Endodermal cell (in vitro differentiated cells): Measurements from ENCODE around the gene APOH. TPM values are rescaled to one million over a fixed set of nuclear protein-coding genes. Genes with fewer than 3 reads are reported as not detected.

Experiments used
- DNase-seq: peaks from one replicate; pipeline ENCODE4 v3.0.0-alpha.2; 2017
- H3K27ac ChIP-seq: 2 replicates; pipeline ENCODE4 v1.5.1; 2013; ENCODE audit warnings: mild to moderate bottlenecking, low read depth, low read length, moderate library complexity
- H3K27me3 ChIP-seq: 2 replicates; pipeline ENCODE4 v1.6.1; 2013; ENCODE audit warnings: mild to moderate bottlenecking, low read length, moderate library complexity; ENCODE audit not compliant: insufficient read depth, control insufficient read depth, poor library complexity, severe bottlenecking
- H3K36me3 ChIP-seq: 2 replicates; pipeline ENCODE4 v1.7.0; 2013; ENCODE audit warnings: mild to moderate bottlenecking, low read length, moderate library complexity; ENCODE audit not compliant: control insufficient read depth, insufficient read depth
- H3K4me1 ChIP-seq: one replicate; pipeline ENCODE4 v1.7.0; 2013; ENCODE audit warnings: low read length; ENCODE audit not compliant: control insufficient read depth, insufficient read depth
- H3K4me3 ChIP-seq: 2 replicates; pipeline ENCODE4 v1.5.1; 2013; ENCODE audit warnings: mild to moderate bottlenecking, low read length, moderate library complexity
- H3K9ac ChIP-seq: 2 replicates; pipeline ENCODE4 v1.6.1; 2013; ENCODE audit warnings: mild to moderate bottlenecking, low read length, moderate library complexity; ENCODE audit not compliant: poor library complexity, severe bottlenecking; ENCODE audit errors: extremely low read depth
- H3K9me3 ChIP-seq: 2 replicates; pipeline ENCODE4 v1.6.1; 2013; ENCODE audit warnings: mild to moderate bottlenecking, low read length, moderate library complexity; ENCODE audit not compliant: control insufficient read depth
- H3K27ac Mint-ChIP-seq: 2 replicates; pipeline ENCODE4 v1.8.0; 2020; ENCODE audit warnings: mixed read lengths
- H3K27me3 Mint-ChIP-seq: 2 replicates; pipeline ENCODE4 v1.8.0; 2021; ENCODE audit warnings: mild to moderate bottlenecking, mixed read lengths; ENCODE audit not compliant: insufficient read depth
- H3K36me3 Mint-ChIP-seq: 2 replicates; pipeline ENCODE4 v1.8.0; 2020; ENCODE audit warnings: low read depth, mixed read lengths
- H3K4me1 Mint-ChIP-seq: 2 replicates; pipeline ENCODE4 v1.8.0; 2020; ENCODE audit warnings: mixed read lengths
- H3K4me3 Mint-ChIP-seq: 2 replicates; pipeline ENCODE4 v1.8.0; 2020; ENCODE audit warnings: mild to moderate bottlenecking, moderate library complexity, mixed read lengths
- H3K9me3 Mint-ChIP-seq: 2 replicates; pipeline ENCODE4 v1.8.0; 2020; ENCODE audit warnings: mild to moderate bottlenecking, mixed read lengths
- CTCF ChIP-seq: fragments of 200-600 bp; sonication (generic); conservative IDR thresholded peaks from 2 replicates; pipeline ENCODE4 v1.5.0; 2021; ENCODE audit warnings: antibody characterized with exemption, mild to moderate bottlenecking
- WGBS, 2 experiments: methylation state at CpG; one replicate each; pipeline versions ENCODE4 v1.1.5 to v1.1.7; 2013; ENCODE audit warnings: missing lambda C conversion rate in 2 of 2, mixed read lengths in 1 of 2; ENCODE audit not compliant: insufficient coverage in 1 of 2, insufficient read length in 1 of 2; 5-methylcytosine and 5-hydroxymethylcytosine counted together
- total RNA-seq, 2 donors: library from RNA; stranded (reverse); fragmentation: NEBNext Ultra II Directional in 1 of 2; extraction: Animal tissue kit (Norgen Biotek cat#: 25700) in 1 of 2; gene quantifications; 2 replicates in 1 of 2; 3 replicates in 1 of 2; pipeline ENCODE4 v1.2.1, GENCODE V29; 2021

Gene APOH
- total RNA-seq, 2 donors from 2014 or later: not detected

GRCh38 chr17:66172691-66173223, 56.5 kb downstream of the APOH start:
- no peak overlapping the region for H3K27ac Mint-ChIP-seq
- no peak for TF ChIP-seq CTCF
- H3K4me1 ChIP-seq: no peaks in the 10 kb centered on the region
- peaks cover 17% of the 10 kb centered on the region for H3K36me3 ChIP-seq
- H3K9me3 Mint-ChIP-seq: no peaks in the 10 kb centered on the region
- H3K27ac ChIP-seq: no peak overlapping the region
- no peaks in the 10 kb centered on the region for H3K9me3 ChIP-seq
- DNase-seq: no peak
- no peaks in the 10 kb centered on the region for H3K4me1 Mint-ChIP-seq
- 93 to 100% methylated on average over 2 of the region's 2 CpGs for WGBS, 2 experiments
- H3K4me3 Mint-ChIP-seq: no peak overlapping the region
- no peaks in the 10 kb centered on the region for H3K27me3 ChIP-seq
- H3K27me3 Mint-ChIP-seq: no peaks in the 10 kb centered on the region
- no peak overlapping the region for H3K4me3 ChIP-seq
- H3K36me3 Mint-ChIP-seq: peaks cover 9% of the 10 kb centered on the region
- no peak overlapping the region for H3K9ac ChIP-seq

- no peaks in the 10 kb centered on the region for H3K4me1 ChIP-seq
- no peaks in the 10 kb centered on the region for H3K27me3 Mint-ChIP-seq
- H3K9me3 Mint-ChIP-seq: no peaks in the 10 kb centered on the region
- no peak for TF ChIP-seq CTCF
- no peaks in the 10 kb centered on the region for H3K4me1 Mint-ChIP-seq
- H3K9ac ChIP-seq: no peak overlapping the region
- no peak overlapping the region for H3K27ac Mint-ChIP-seq
- no peak overlapping the region for H3K27ac ChIP-seq
- H3K36me3 Mint-ChIP-seq: peaks cover 9% of the 10 kb centered on the region
- H3K36me3 ChIP-seq: peaks cover 22% of the 10 kb centered on the region
- WGBS, 2 experiments: 85 to 86% methylated on average over 4 to 5 of the region's 5 CpGs
- H3K4me3 ChIP-seq: no peak overlapping the region
- H3K9me3 ChIP-seq: no peaks in the 10 kb centered on the region
- H3K4me3 Mint-ChIP-seq: no peak overlapping the region
- DNase-seq: no peak
- no peaks in the 10 kb centered on the region for H3K27me3 ChIP-seq
Observed at GRCh38 chr17:66172144-66172543, 57.1 kb downstream of the APOH start.

- Histone ChIP-seq H3K27ac (no peak overlapping the region), H3K9ac (no peak overlapping the region), H3K4me1 (no peaks in the 10 kb centered on the region), H3K36me3 (peaks cover 24% of the 10 kb centered on the region), H3K27me3 (no peaks in the 10 kb centered on the region), H3K9me3 (no peaks in the 10 kb centered on the region), H3K4me3 (no peak overlapping the region)
- Mint-ChIP-seq H3K36me3 (peaks cover 9% of the 10 kb centered on the region), H3K27me3 (no peaks in the 10 kb centered on the region), H3K4me1 (no peaks in the 10 kb centered on the region), H3K4me3 (no peak overlapping the region), H3K9me3 (no peaks in the 10 kb centered on the region), H3K27ac (no peak overlapping the region)
- no peak for DNase-seq
- TF ChIP-seq CTCF: no peak
- WGBS, 2 experiments: 89 to 90% methylated on average over 2 of the region's 3 CpGs
Observed at GRCh38 chr17:66171692-66172091, 57.5 kb downstream of the APOH start.
